WI38 (cell line): Measurements from ENCODE around the gene KRTAP10-7.
"Not testable (repeated sequence)": the region's sequence is repeated elsewhere in the genome, so short reads cannot be mapped to it uniquely, and the experiment has no call there.

Source experiments
- H3K4me3 ChIP-seq: 2 replicates; pipeline ENCODE4 v1.5.1; 2011; ENCODE audit warnings: low read depth, mild to moderate bottlenecking, control low read depth, low read length
- TF ChIP-seq, protein P1 (sequence below): IDR thresholded peaks from 2 replicates; pipeline ENCODE4 v1.5.1; 2012; ENCODE audit warnings: low read depth, mild to moderate bottlenecking, control low read depth, low read length

The KRTAP10-7 gene

DNA sequence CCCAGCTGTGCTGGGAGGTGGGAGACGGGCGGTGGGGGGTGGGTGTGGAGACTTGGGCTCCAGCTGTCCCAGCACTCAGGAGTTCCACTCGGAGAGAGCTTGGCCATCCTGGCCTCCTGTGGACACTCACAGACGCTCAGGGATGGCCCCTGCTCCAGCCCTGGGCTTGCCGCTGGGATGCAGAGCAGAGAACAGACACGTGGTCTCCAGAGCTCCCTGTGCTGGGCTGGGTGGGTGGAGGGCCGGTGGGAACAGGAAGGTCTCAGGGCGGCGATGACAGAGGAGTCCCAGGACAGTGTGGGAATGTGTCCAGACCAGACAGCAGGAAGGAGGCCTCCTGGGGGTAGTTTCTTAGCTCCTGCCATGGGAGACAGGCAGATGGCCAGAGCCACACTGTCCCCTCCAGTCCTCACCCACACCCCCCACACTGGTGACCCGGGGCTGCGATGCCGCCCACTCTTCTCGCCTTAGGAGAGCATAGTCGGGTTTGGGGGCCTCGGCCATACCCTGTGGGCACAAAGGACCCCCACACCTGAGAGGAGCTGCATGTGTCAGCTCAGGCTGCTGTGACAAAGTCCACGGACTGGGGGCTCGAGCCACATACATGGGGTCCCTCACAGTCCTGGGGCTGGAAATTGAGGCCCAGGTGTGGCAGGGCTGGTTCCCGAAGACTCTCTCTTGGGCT, 28.5 kb downstream of the KRTAP10-7 start:
- no peak overlapping the region for H3K4me3 ChIP-seq
- TF ChIP-seq, protein P1, sequence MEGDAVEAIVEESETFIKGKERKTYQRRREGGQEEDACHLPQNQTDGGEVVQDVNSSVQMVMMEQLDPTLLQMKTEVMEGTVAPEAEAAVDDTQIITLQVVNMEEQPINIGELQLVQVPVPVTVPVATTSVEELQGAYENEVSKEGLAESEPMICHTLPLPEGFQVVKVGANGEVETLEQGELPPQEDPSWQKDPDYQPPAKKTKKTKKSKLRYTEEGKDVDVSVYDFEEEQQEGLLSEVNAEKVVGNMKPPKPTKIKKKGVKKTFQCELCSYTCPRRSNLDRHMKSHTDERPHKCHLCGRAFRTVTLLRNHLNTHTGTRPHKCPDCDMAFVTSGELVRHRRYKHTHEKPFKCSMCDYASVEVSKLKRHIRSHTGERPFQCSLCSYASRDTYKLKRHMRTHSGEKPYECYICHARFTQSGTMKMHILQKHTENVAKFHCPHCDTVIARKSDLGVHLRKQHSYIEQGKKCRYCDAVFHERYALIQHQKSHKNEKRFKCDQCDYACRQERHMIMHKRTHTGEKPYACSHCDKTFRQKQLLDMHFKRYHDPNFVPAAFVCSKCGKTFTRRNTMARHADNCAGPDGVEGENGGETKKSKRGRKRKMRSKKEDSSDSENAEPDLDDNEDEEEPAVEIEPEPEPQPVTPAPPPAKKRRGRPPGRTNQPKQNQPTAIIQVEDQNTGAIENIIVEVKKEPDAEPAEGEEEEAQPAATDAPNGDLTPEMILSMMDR: no peak

DNA sequence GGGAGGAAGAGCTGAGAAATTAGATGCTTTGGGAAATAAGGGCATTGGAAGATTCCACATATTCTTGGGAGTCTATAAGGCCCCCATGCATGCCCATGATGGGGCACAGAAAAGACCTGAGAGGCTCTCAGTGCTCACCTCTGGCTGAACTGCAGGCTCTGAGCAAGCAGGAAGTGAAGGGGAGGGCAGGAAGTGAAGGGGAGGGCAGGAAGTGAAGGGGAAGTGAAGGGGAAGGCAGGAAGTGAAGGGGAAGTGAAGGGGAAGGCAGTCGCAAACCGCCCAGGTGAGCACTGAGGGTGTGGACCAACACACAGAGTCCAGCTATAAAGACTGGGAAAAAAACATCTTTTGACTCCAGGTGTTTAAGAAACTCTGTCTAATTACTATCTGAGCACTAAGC, 30.0 kb downstream of the KRTAP10-7 start:
- TF ChIP-seq, protein P1: no peak
- no peak overlapping the region for H3K4me3 ChIP-seq

DNA sequence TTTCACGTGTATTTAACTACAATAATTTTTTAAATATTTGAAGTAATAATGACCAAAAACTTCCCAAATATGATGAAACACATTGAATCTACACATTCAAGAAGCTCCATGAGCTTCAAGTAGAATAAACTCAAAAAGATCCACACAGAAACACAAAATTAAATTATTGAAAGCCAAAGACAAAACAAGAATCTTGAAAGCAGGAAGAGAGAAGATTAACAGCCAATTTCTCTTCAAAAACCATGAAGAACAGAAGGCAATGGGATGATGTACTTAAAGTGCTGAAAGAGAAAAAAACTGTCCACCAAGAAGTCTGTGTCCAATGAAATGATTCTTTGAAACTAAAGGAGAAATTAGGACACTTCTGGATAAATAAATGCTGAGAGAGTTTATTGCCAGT, 31.7 kb downstream of the KRTAP10-7 start:
- TF ChIP-seq, protein P1: no peak
- no peak overlapping the region for H3K4me3 ChIP-seq

DNA sequence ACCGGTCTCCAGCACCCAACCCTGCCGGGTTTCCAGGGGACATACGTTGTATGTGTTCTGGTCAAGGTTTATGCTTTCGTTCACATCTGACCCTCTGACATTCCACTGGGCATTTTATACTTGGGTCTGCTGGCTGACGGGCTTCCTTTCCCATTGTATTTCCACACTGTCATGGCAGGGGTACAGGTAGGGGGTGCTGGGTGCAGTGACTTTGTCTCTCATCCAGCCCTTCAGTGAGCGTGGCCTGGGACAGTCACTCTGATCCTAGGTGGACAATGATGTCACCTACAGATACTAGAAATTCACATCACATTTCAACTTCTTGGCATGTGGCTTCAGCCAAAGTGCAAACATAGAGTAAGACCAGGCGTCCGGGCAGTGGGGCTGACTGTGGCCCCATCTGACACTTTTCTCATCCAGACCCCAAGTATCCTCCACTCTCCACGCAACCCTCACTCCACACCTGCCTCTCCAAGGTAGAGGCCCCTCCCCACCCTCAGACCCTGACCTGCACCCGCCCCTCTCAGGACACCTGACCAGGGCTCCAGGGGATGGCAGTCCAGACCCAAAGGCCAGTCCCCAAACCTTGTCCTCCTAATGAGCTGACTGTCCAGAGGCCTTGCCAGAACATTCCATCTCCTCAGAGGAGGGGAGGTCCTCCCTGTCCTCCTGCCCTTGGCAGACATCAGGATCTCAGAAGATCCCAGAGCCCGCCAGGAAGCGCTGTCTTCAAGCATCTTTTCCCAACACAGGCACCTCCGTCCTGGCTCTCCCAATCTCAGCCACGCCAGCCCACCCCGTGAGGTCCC, 36.0 kb downstream of the KRTAP10-7 start:
- H3K4me3 ChIP-seq: no peak overlapping the region
- TF ChIP-seq, protein P1: no peak

DNA sequence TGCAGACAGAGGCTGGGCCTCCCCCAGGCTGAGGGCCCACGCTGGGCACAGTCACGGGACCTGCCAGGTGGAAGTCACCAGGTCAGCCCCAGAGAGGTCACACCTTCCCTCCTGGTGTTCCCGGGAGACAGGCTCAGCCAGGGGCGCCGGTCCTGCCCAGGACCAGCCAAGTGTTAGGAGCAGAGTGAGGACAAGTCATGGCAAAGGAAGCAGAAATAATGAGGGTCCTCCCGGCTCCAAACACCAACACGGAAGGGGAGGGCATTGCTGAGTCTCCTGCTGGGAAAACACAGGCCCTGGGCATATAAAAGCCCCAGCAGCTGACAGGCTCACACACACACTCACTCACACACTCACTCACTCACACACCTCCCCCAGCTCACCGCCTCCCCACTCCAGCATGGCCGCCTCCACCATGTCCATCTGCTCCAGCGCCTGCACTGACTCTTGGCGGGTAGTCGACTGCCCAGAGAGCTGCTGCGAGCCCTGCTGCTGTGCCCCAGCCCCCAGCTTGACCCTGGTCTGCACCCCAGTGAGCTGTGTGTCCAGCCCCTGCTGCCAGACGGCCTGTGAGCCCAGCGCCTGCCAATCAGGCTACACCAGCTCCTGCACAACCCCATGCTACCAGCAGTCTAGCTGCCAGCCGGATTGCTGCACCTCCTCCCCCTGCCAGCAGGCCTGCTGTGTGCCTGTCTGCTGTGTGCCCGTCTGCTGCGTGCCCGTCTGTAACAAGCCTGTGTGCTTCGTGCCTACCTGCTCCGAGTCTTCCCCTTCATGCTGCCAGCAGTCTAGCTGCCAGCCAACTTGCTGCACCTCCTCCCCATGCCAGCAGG, 36.8 kb downstream of the KRTAP10-7 start, which contains the start of gene KRTAP10-10:
KRTAP10-10 (plus strand) TSS at position 339 of the 833 bp plus-strand sequence; CDS start at position 401, 62 bp downstream.
- H3K4me3 ChIP-seq: no peak within 1 kb of the TSS
- TF ChIP-seq, protein P1: no peak

DNA sequence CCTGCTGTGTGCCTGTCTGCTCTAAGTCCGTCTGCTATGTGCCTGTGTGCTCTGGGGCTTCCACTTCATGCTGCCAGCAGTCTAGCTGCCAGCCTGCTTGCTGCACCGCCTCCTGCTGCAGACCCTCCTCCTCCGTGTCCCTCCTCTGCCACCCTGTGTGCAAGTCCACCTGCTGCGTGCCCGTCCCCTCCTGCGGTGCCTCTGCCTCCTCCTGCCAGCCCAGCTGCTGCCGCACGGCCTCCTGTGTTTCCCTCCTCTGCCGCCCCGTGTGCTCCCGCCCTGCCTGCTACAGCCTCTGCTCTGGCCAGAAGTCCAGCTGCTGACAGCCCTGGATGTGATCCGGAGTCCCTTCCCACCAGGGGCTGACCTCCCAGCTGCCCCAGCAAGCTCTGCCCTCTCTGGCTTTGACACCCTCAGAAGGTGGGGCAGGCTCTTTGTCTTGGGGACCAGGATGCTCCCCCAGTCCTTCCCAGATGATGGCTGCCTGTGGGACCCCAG, 37.5 kb downstream of the KRTAP10-7 start:
- not testable (repeated sequence) for H3K4me3 ChIP-seq

DNA sequence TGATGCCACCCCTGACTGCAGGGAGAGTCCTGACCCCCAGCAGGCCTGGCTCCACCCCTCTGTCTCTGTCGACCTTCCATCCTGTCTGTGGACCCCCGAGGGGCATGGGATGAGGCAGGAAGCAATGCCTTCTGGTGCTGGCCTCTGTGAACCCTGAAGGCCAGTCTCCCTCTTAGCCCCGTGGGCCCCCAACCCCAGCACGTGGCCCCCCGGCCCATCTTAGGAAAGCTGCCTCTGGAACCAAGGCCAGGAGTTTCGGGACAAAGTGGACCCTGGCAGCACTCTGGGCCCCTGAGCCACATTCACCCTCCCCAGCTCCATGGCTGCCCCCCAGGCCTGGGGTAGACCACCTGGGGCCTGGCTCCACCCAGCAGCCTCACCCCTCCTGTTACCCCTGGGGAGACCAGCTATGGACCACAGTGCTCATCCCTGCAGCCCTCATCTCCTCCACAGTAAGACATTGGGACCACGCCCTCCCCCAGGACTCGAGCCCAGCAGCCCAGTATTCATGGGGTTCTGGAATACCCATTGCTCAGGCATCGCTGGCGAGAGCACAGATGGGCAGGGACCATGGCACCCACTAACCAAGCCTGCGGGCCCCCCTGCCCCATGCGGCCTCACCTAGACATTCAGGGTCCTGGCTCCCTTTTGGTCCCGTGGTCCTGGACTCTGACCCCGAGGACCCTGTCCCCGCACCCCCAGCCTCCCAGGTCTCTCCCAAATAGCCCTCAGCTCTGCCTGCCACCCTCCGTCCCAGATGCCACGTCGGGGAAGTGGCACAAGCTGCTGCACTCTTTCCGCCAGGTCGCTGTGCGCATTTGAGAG, 38.3 kb downstream of the KRTAP10-7 start:
- not testable (repeated sequence) for H3K4me3 ChIP-seq
